Measurements from ENCODE around the gene BCAS3.

DNA sequence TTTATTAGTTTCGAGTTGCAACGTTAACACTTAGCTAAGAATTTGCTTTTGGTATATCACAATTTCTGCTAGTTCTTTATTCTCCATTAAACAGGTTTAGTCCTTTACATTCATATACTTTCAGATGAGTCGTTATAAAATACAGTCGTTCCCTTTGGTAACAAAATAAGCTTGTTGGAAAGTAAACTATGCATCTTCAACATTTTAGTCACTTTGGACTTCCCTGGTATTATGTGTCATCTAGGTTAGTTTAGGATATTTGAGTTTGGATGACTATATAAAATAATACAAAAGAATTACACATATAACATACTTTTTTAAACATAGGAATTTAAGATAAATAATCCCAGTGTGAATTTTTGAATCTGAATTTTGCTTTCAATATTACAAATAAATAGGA lies 351.5 kb downstream of the BCAS3 start:
- TF ChIP-seq, protein P1, sequence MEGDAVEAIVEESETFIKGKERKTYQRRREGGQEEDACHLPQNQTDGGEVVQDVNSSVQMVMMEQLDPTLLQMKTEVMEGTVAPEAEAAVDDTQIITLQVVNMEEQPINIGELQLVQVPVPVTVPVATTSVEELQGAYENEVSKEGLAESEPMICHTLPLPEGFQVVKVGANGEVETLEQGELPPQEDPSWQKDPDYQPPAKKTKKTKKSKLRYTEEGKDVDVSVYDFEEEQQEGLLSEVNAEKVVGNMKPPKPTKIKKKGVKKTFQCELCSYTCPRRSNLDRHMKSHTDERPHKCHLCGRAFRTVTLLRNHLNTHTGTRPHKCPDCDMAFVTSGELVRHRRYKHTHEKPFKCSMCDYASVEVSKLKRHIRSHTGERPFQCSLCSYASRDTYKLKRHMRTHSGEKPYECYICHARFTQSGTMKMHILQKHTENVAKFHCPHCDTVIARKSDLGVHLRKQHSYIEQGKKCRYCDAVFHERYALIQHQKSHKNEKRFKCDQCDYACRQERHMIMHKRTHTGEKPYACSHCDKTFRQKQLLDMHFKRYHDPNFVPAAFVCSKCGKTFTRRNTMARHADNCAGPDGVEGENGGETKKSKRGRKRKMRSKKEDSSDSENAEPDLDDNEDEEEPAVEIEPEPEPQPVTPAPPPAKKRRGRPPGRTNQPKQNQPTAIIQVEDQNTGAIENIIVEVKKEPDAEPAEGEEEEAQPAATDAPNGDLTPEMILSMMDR (IDR thresholded peaks at IDR 0.05; ENCODE audit: insufficient read depth, low read depth, low read length): no peak
- TF ChIP-seq EZH2 (IDR thresholded peaks at IDR 0.05; ENCODE audit: insufficient read depth, low read length): no peak
